ENCODE results near the gene PTTG1IP.

The PTTG1IP gene

DNA sequence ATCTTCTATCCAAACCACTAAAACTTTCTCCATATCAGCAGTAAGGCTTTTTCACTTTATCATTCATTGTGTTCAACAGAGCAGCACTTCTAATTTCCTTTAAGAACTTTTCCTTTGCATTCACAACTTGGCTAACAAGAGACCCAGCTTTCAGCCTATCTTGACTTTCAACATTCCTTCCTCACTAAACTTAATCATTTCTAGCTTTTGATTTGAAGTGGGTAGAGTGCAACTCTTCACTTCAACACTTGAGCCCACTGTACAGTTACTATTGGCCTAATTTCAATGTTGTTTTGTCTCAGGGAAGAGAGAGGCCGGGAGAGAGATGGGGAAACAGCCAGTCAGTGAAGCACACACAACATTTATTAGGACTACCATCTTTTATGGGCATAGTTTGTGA is 73.8 kb downstream of the PTTG1IP start:
- DNase-seq, result no peak
